Medulla oblongata (tissue), 1 donor: ENCODE data around the gene HNRNPF.

Experiments used
- DNase-seq: peaks from one replicate; pipeline ENCODE4 v3.0.0-alpha.2; 2015; ENCODE audit errors: extremely low spot score

HNRNPF gene

DNA sequence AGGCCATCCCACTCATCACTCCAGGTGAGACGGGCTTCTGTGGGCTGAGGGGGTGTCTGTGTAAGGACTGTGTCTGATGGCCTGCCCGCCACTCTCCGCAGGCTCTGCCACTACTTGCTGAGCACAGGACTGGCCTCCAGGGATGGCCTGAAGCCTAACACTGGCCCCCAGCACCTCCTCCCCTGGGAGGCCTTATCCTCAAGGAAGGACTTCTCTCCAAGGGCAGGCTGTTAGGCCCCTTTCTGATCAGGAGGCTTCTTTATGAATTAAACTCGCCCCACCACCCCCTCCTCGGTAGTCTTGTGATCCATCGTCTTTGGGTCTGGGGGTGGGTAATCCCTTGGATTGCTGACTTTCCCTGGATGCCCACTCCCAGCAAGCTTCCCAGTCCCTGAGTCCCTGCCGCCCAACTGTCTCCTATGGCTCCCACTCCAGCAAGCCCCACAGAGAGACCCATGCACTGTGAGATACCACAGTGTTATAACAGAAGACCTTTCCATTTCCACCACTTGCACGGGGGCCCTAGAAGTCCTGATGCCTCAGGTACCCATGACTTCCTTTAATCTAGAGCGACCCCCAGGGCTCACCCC, 32.8 kb downstream of the HNRNPF start:
- no peak for DNase-seq

DNA sequence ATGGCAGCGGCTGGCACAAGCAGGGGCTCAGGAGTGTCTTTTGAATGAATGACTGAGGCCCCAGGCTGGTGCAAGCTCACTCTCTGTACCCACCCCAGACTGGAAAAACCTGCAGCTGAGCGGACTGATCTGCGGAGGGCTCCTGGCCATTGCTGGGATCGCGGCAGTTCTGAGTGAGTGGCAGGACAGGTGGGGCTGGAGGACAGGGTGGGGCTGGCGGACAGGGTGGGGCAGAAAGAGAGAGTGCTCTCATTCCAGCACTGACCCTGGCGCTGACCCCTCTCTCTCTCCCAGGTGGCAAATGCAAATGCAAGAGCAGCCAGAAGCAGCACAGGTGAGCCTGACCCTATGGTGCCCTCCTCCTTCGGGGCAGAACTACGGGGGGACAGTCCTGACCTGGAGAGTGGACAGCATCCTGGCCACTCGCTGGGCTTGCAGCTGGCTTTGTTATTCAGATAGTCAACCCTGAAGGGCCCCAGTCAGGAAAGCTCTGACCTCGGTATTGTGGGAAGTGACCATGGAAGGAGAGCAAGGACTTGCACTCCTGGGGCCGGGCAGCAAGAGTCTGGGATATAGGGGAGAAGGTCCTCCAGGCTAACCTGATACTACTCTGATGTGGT, 33.5 kb downstream of the HNRNPF start:
- DNase-seq = no peak

DNA sequence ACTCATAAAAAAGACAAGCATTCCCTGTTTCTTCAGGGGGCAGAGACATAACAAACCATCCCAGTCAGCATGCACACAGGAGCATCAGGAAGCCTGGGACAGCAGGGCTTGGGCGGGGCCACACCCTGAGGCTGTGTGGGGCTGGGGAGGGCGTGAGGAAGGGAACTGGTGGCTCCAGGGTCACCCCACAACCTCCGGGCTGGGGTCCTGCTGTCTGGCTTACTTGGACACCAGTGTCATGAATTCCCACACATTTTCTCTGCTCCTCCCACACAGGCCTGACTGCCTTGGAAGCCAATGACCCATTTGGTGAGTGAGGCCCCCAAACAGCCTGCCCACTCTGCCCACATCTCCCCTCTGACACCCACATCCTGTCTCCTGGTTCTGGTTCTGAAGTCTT, 34.8 kb downstream of the HNRNPF start:
- DNase-seq = no peak

DNA sequence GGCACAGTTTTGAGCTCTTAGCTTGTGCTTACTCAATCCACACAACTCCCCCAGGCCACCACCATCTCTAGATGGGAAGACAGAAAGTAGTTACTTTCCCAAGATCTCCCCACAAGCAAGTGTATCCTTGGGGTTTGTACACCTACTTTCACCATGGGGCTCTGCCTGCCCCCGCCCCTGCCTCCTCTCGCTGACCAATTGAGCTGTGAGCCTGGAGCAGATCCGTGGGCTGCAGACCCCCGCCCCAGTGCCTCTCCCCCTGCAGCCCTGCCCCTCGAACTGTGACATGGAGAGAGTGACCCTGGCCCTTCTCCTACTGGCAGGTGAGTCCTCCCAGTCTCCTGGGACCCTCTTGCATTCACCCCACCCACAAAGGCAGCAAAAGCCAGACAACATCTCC, 35.5 kb downstream of the HNRNPF start:
- DNase-seq = no peak

DNA sequence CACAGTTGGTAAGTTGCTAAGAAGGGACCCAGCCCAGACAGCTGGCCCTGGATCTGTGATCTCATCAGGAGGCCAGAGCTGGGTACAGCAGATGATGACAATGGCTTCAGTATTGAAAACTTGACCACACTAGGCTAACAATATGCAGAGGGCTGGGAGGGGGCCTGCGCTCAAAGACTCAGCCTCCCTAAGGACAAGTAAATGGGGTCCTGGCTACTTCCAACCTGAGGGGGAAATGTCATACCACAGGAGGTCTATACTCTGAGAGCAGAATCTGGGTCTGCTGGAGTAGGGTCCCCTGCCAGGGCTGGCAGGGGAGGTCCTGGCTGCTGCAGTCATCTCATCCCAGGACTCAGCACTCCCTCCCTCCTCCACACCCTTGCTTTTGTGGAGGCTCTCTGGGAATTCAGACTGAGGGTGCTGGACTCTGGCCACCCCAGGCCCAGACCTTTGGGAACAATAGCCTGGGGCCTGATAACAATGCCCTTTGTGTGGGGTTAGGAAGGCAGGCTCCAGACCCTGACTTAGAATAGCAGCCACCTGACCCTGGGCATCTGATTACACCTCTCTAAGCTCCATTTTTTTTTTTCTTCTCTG, 36.1 kb downstream of the HNRNPF start:
- peak; percentile 90 for DNase-seq

DNA sequence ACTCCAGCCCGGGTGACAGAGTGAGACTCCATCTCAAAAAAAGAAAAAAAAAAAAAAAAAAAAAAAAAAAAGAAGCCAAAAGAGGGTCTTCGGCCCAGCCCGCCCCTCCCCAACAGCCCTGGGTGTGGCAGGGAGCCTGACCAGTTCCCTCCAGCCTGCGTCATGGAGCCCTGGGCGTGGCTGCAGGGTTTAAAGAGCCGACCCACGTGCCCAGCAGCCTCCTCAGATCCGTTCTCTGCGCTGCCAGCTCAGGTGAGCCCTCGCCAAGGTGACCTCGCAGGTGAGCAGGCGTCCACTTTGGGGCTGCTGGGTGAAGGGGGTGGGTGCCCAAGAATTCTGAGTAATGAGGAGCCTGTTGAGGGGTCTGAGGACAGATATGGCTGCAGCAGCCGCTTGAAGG, 37.6 kb downstream of the HNRNPF start, which contains the start of gene FXYD4:
TSS of gene FXYD4 (plus strand) at position 219 of the 400 bp plus-strand sequence. CDS start 2,111 bp downstream, outside the sequence.
- DNase-seq = no peak

DNA sequence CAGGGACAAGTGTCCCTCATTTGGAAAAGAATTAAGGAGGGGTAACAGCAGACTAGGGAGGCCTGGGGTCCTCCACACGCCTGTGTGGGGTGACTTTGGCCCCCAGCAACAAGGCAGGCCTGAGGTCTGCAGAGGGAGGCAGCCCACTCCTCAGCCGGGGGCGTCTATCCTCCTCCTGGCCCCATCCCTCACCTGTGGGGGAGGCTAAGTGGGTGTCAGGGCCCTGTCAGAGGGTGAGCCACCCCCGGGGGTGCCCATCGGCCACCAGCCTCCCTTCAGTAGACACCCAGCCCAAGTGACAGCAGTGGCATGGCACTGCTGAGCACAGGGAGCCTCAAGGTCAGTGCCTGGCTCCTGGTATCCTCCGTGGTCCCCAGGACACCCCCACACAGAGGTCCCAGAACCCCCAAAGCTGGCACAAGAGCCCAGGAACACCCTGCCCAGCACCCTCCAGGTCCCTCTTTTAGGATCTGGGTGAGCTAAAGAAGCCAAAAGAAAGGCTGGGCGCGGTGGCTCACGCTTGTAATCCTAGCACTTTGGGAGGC, 38.2 kb downstream of the HNRNPF start:
- no peak for DNase-seq

DNA sequence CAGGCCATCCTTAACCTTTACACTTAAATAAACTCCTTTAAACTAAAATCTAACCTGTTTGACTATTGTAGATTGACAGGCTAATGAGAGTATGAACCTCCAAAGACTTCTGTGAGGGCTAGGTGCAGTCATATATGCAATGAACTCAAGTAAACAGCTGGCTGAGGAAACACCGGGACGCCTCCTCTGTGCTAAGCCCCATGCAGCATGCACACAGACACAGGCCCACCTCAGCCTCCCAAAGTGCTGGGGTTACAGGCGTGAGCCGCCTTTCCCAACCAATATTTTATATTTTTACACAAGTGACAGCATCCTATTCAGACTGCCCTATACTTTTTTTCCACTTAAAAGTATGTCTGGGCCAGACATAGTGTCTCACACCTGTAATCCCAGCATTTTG, 39.1 kb downstream of the HNRNPF start:
- DNase-seq = no peak

DNA sequence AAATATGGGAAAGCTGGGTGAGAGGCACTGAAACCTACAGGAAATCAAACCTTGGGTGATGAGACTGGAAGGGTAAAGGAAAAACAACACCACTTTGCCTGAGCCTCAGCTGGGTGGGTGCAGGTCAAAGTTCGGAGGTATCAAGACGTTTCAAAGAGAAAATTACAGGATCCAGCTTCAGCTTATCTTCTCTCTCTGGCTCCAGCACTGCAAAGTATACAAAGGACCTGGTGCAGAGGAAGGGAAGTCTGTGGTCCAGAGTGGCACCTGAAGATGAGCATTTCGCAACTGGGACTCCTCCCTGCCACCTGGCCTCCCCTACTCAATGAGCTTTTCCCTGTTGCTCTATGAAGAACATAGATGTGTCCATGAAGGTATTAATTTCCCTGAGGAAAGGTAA, 44.0 kb downstream of the HNRNPF start:
- DNase-seq = no peak

DNA sequence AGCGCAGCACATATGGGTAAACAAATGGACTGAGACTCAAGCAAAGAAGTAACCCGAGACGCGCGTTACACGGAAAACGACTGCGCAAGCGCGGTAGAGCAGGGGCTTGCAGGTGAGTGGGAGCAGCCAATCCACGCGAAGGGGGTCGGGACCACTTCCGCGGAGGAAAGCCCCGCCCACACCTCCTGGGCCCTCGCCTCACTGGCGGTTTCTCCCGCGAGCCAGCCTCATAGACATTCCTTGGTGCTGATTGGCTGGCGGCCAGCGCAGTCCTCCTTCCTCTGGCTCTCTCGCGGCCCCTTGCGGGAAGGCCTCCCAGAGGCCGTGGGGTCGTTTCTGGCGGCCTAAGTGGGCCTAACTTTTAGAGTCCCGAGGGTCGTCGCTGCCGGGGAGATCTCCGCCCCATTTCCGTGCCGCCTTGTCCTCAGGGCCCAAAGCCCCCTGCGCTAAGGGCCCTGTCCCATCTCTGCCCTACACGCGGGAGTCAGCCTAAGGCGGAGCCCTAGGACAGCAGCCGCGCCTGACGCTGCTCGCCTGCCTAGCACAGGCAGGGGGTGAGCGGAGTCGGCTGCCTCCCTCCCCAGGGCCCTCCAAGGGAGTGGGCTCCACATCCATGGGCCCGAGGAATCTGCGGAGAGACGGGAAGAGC, 46.7 kb downstream of the HNRNPF start:
- DNase-seq = peak; percentile 93

DNA sequence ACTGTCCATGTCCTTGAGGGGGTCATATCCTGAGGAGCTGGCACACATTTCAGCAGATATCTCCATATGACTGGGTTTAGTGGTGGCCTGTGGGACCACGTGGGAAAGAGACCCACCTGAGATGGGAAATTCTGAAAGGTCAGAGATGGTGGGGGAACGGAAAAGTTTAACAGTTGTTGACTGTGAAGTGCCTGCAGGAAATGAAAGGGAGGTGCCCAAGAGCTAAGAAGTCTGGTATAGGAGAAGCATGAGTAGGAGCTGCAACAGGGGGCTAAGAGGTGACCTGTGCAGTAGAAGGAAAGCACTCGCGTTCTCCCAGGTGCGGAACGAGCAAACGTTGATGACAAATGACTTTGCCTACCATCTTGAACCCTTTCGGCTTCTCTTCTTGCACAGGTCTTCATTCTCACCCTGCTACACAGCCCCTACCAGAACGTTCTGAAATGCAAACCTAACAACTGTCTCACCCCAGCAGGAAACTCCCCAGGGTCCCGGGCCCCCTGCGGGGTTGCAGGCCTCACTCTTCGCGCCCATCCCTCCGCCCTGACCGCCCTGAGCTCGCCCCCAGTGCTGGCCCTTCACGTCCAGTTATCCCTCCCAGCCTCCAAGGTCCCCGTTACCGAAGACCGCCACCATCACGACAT, 47.3 kb downstream of the HNRNPF start:
- no peak for DNase-seq

DNA sequence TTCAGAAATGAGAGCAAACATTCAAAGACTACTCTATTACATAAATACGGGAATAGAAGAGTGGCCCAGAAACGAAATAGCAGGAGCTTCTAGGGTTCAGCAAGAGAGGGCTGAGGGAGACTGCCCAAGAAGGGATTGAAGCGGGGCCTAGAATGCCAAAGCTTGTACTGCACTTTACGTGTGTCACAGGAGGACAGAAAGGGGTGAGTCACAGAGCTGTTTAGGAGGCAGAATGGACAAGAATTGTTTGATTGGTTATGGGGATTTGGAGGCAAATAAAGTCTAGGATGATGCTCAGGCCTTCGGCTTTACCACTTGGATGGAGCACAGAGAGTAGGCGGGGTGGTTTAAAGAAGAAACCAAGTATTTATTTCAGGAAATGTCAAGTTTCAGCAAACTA, 48.9 kb downstream of the HNRNPF start:
- DNase-seq = no peak

DNA sequence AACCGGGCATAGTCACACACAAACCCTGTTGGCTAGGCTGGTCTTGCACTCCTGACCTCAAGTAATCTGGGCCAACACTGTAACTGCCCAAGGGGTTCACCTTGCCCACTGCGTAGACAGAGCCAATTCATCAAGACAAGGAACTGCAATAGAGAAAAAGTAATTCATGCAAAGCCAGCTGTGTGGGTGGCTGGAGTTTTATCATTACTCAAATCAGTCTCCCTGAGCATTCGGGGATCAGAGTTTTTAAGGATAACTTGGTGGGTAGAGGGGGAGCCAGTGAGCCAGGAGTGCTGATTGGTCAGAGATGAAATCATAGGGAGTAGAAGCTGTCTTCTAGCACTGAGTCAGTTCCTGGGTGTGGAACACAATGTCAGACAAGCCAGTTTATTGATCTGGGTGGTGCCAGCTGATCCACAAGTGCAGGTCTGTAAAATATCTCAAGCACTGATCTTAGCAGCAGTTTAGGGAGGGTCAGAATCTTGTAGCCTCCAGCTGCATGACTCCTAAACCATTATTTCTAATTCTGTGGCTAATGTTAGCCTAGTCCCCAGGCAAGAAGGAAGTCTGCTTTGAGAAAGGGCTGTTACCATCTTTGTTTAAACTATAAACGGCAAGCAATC, 53.1 kb downstream of the HNRNPF start:
- DNase-seq = no peak

DNA sequence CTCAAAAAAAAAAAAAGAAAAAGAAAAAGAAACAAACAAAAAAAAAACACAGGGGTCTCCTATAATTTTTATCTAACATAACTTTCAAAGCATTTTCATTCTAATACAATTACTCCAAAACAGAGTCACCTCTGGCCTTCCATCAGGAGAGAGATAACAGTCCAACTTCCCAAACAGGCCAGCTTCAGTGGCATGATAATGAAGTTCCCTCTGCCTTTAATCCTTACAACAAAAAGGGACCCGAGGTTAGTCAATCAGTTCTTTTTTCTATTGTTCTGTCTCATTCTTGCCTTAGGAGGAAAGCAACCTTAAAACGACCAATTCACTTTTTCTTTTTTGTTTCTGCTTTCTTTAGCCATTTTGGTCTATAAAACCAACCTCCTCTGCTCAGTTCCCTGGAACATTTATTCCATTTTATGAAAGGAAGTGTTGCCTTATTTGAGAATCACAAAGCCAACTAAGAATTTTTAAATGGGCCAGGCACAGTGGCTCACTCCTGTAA, 54.1 kb downstream of the HNRNPF start:
- DNase-seq = no peak

DNA sequence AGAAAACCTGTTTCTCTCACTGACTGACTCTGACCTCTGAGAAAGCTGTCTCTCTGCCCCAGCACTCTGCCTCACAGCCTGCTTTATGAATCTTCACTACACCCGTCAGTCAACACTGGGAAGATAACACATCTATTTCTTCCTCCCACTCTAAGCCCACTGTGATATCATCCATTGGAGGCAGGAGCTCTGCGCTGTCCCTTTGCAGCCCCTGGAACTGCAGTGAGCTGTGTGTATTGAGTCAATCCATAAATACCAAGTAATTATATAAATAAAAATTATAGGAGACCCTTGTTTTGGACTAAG, 54.7 kb downstream of the HNRNPF start:
- DNase-seq = no peak

DNA sequence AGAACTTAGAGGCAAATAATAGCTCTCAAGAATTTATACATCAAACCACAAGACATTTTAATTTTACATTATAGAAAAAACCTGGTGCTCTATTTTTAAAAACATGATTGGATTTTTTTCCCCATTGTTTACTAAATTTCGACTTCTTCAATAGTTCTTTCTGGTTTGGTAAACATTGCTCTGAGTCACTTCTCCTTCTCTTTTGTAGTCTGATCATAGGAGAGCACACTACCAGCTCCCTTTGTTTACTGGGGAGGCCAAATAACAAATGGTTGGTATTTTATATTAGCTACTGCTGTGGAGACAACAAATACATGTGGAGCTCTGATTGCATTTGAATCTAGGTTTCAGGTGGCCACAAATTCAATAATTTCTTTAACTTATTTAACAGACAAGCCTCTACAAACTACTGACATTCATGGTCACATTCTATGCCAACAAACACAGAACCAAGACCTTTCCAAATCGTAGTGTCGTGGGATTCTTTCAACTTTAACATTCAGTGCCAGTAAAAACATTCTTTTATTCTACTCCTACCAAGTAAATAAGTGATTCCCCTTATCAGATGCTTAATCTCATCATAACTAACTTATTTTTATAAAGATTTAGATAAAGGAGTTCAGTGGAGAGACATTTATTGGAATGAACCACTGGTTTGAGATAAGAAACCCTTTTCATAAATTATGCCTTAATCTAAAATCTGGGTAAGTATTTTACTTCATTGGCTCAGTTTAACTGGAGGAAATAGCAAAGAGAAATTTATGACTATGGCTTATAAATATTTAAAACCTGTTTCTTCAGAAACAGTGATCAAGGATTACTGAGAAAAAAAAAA, 55.3 kb downstream of the HNRNPF start:
- no peak for DNase-seq

DNA sequence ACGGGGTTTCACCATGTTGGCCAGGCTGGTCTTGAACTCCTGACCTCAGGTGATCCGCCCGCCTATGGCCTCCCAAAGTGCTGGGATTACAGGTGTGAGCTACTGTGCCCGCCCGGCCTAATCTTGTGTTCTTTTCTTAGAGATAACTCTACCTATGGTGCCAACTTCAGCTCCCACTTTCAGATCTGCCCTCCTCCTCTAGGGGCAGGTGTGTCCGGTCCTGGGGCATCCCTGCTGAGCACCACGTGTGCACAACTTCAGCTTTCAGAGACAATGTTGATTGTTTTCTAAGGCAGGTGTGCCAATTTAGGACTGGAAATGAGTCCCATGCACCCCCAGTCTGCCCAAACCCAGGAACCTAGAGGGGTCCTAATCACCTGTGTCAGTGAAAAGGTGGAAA, 56.0 kb downstream of the HNRNPF start:
- no peak for DNase-seq

DNA sequence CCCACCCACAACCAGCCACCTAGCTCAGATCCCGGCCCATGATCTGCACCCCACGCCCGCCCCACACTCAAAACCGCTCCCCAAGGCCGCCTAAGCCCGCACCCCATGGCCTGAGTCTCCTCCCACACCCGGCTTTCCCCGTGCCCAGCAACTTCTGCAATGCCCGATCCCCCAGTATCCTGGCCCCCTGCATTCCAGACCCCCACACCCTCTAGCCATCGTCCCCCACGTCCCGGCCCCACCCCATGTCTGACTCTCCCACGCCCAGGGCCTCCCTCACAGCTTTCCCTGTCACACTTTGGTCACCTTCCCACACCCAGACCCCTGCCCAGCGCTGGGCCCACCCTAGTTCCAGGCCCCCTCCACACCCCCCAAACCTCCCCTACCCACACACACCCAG, 57.7 kb downstream of the HNRNPF start:
- no peak for DNase-seq

DNA sequence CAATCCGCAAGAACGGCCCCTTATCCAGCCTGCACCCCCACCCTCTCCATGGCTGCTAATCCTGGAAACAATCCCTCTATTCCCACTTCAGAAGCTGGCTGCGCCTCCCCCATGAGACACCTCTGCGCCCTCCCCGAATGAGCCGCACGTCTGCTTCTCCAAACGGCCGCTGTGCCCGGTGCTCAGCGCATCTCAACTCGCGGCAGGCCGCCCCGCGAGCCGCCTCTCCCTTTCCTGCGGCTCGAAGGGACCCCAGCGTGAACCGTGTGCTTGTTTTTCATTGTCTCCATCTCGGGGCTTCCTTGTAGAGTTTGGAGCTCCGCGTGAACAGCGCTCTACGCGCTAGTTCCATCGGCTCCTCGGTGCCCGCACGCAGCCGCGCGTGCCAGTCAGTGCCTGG, 58.3 kb downstream of the HNRNPF start:
- no peak for DNase-seq

DNA sequence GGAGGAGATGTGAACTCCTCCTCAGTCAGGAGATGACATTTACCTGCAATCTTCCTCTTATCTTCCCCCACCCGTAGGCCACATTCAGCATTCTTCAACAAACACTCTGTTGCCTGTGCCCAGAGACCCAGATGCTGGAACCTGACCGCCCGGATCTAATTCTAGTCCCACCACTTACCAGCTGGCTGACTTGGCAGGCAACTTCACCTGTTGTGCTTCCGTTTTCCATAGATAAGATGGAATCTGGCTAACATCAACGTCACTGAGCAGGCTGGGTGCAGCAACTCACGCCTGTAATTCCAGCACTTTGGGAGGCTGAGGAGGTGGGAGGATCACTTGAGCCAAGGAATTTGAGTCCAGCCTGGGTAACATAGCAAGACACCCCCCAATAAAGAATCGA, 58.8 kb downstream of the HNRNPF start:
- DNase-seq = no peak
